HG03457 (cell line): ENCODE results near the gene SLC25A43.
"Not testable (repeated sequence)": the region's sequence is repeated elsewhere in the genome, so short reads cannot be mapped to it uniquely, and the experiment has no call there.

Experiments
- ATAC-seq: cut with Tn5 transposase; IDR thresholded peaks from one replicate; pipeline ENCODE4 v1.9.1; 2021; ENCODE audit warnings: moderate number of reproducible peaks; ENCODE audit not compliant: unreplicated experiment

SLC25A43 gene

DNA sequence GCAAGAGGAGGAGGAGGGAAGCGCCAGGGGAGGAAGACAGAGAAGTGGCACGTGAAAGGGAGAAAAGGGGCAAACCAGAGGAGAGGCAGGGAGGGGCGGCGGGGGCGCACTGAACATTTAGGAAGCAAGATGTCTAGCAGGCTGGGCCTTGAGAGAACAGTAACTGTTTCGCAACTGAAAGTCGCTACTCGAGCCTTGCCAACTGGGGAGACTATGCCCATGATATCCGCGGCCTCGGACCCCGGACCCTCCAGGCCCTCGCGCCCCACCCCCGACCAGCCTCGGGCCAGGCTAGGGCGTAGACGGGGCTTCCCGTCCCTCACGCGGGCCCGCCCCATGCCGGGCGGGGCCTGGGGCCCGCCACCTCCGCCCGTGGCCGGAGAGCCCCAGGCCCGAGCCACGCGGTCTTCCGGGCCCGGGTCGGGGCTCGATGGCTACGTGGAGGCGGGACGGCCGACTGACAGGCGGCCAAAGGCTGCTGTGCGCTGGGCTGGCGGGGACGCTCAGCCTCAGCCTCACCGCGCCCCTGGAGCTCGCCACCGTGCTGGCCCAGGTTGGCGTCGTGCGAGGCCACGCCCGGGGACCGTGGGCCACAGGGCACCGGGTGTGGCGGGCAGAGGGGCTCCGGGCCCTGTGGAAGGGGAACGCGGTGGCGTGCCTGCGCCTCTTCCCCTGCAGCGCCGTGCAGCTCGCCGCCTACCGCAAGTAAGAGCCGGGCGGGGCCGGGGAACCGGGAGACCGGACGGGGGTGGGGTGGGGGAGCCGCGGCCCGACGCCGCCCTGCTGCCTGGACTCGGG is at the start of gene SLC25A43:
Gene SLC25A43, plus strand, starts transcription at position 363 of the 798 bp plus-strand sequence. Its CDS starts 68 bp downstream, at position 431.
- ATAC-seq = peak; percentile 86

GRCh38 chrX:119359618-119360382 is 39.3 kb upstream of the SLC25A43 start:
- ATAC-seq = no peak

GRCh38 chrX:119361451-119361850 is 37.7 kb upstream of the SLC25A43 start:
- ATAC-seq = not testable (repeated sequence)

GRCh38 chrX:119362074-119362473 is 37.1 kb upstream of the SLC25A43 start:
- ATAC-seq = not testable (repeated sequence)

GRCh38 chrX:119363391-119363790 is 35.7 kb upstream of the SLC25A43 start:
- no peak for ATAC-seq

GRCh38 chrX:119371861-119372260 is 27.3 kb upstream of the SLC25A43 start:
- ATAC-seq = not testable (repeated sequence)

- no peak for ATAC-seq
Observed at GRCh38 chrX:119374736-119375135, 24.4 kb upstream of the SLC25A43 start.

- no peak for ATAC-seq
Observed at GRCh38 chrX:119375561-119375960, 23.6 kb upstream of the SLC25A43 start.

DNA sequence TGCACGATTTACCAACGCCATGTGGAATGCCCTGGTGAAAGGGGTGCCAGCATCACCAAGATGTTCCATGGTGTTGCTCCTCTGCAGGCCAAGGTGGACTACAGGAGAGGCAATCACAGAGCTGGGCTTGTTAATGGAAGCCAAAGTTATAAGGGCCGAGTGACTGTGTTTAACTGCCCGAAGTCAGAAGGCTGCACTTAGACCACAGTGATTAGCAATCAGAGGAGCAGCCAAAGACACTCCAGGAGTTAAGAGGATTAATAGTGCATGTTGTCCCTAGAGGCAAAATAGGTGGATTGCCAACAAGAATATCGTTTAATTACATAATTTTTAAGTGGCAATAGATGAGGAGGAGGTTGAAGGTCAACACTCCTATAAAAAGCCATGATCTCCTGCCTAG is 22.8 kb upstream of the SLC25A43 start:
- no peak for ATAC-seq

DNA sequence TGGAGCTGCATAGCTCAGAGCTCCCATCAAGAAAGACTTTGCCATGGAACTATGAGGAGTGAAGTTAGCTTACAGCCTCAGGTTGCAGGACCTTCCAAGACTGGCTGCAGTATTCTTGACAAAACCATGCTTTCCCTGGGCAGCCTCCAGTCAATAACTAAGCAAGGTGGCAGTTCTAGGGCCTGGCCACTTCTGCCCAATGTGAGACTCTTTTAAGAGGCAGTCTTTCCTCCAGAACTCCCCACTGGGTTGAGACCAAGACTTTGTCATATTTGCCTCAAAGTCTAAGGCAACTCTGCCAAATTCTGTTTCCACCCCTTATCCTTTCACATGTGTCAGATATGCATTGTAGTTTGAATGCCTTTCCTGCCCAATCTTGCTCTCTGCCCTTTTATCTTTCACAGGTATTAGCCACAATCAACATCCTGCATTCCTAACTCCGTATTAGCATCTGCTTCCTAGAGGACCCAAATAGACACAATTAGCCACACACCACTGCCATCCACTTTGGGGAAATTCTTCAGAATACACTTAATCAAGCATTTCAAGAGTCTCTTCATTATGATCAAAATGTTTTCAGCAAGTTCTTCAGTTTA is 17.7 kb upstream of the SLC25A43 start:
- no peak for ATAC-seq

DNA sequence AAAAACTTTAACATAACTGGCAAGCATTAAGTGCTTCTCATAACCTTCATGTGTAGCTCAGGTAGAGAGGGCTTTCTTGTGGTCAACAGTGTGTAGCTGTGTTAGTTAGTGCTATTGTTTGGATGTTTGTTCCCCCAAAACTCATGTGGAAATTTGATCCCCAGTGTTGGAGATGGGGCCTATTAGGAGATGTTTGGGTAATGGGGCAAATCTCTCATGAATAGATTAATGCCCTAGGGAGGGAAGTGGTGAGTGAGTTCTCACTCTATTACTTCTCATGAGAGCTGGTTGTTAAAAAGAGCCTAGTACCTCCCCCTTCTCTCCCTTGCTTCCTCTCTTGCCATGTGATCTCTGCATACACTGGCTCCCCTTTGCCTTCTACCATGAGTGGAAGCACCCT is 16.5 kb upstream of the SLC25A43 start:
- no peak for ATAC-seq

- not testable (repeated sequence) for ATAC-seq
Observed at GRCh38 chrX:119386685-119387084, 12.5 kb upstream of the SLC25A43 start.

GRCh38 chrX:119387426-119387825 is 11.7 kb upstream of the SLC25A43 start:
- ATAC-seq = not testable (repeated sequence)

- no peak for ATAC-seq
Observed at GRCh38 chrX:119389214-119389613, 9.9 kb upstream of the SLC25A43 start.

- ATAC-seq = no peak
Observed at GRCh38 chrX:119389871-119390501, 9.2 kb upstream of the SLC25A43 start.

DNA sequence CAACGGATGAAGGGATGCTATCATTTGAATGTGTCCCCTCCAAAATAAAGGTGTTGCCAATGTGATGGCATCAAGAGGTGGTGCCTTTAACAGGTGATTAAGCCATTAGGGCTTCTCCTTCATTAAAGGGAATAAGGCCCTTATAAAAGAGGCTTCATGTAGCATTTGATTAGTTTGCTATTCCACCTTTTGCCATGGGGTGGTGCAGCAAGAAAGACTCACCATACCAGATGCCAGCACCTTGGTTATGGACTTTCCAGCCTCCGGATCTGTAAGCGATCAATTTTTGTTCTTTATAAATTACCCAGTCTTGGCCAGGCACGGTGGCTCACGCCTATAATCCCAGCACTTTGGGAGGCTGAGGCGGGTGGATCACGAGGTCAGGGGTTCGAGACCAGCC is 7.9 kb upstream of the SLC25A43 start:
- no peak for ATAC-seq

GRCh38 chrX:119393144-119393543 is 6.0 kb upstream of the SLC25A43 start:
- no peak for ATAC-seq

DNA sequence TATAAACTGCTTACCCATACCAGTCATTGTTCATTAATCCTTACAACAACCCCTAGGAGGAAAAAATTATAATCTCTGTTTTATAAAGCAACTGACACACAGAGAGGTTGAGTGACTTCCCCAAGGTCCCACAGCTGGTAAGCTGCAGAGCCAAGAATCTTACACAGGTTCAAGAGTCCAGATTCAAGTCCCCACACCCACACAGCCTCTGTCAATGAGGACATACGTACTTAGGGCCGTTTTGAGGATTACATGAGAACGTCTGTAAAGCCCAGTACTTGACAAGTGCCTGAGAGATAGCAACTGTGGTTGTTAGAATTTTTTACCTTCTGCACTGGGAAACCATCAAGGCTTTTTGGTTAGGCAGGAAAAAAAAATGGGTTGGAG is 556 bp upstream of the SLC25A43 start:
- no peak for ATAC-seq

DNA sequence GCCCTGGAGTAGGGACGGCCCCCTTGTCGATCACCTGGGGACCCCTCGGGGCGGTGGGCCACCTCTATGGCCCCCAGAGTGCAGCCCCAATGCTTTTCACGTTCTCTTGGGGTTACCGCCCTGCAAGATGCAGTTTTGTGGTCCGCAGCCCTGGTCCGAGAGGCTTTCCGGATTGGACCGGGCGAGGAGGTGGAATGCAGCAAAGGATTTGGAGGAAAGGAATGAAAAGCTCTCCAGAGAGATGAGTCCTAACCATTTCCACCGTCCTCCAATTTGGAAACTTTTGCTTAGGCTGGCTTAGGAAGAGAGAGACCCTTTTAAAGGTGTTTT is 601 bp downstream of the SLC25A43 start:
- peak; percentile 27 for ATAC-seq

- ATAC-seq = no peak
Observed at GRCh38 chrX:119401569-119401968, 2.4 kb downstream of the SLC25A43 start.

GRCh38 chrX:119402588-119402987 is 3.5 kb downstream of the SLC25A43 start:
- ATAC-seq = no peak
